RWPE1 (cell line): Measurements from ENCODE around the gene SLC7A8.

Source experiments
- CTCF ChIA-PET: fragments of 350-600 bp; sonication (Branson Sonifier 250); formaldehyde crosslinking; extraction: SDS; loops from one replicate; lab custom pipeline; 2021; lab: Yijun Ruan, JAX
- POLR2A ChIA-PET: fragments of 400-600 bp; formaldehyde crosslinking; extraction: SDS; loops from one replicate; lab custom pipeline; 2020; ENCODE audit warnings: antibody characterized with exemption; ENCODE audit not compliant: low non-redundant PET; lab: Yijun Ruan, JAX
- DNase-seq: peaks from one replicate; pipeline ENCODE4 v3.0.0; 2012; ENCODE audit warnings: low spot score
- H3K27ac ChIP-seq: fragments of 450-650 bp; 2 replicates; pipeline ENCODE4 v1.5.1; 2017
- CTCF ChIP-seq: fragments of 450-650 bp; conservative IDR thresholded peaks from 2 replicates; pipeline ENCODE4 v1.5.1; 2017; ENCODE audit warnings: low read depth, mild to moderate bottlenecking

The SLC7A8 gene

GRCh38 chr14:23120541-23121251, 62.8 kb downstream of the SLC7A8 start:
- TF ChIP-seq CTCF, result peak; percentile 99
- ChIA-PET CTCF (interaction anchor here (0.5 to 2.1 kb wide), 39 partner anchors 9 to 375 kb away, joined by 3 to 78 read pairs (median 5); partner anchors contain the start of genes ACIN1, C14orf119 and SLC7A8), POLR2A (no interaction called here)
- peak; percentile 82 for DNase-seq
- peak overlapping the region; percentile 53 for H3K27ac ChIP-seq

GRCh38 chr14:23119363-23120327, 63.8 kb downstream of the SLC7A8 start:
- POLR2A ChIA-PET, result no interaction called here
- no peak for DNase-seq
- CTCF ChIA-PET, result interaction anchor here (0.5 to 1.8 kb wide), 5 partner anchors 44 to 67 kb away, joined by 3 to 8 read pairs (median 3); partner anchors contain the start of gene SLC7A8
- H3K27ac ChIP-seq, result peak overlapping the region; percentile 22
- no peak for TF ChIP-seq CTCF

GRCh38 chr14:23118506-23119362, 64.7 kb downstream of the SLC7A8 start, which contains the start of gene CEBPE:
Gene CEBPE, minus strand, starts transcription at chr14:23119255. Its CDS starts 164 bp downstream, at chr14:23119091.
- no peak for TF ChIP-seq CTCF
- POLR2A ChIA-PET, result no interaction called here
- DNase-seq, result no peak
- peak within 1 kb of the TSS; percentile 22 for H3K27ac ChIP-seq
- CTCF ChIA-PET, result interaction anchor here (0.8 to 1.8 kb wide), 2 partner anchors 50 to 68 kb away, joined by 3 to 8 read pairs; no protein-coding TSS in a partner anchor

GRCh38 chr14:23117371-23118020, 66.0 kb downstream of the SLC7A8 start:
- DNase-seq, result no peak
- no peak overlapping the region for H3K27ac ChIP-seq
- CTCF ChIA-PET, result no interaction called here
- no peak for TF ChIP-seq CTCF
- POLR2A ChIA-PET, result no interaction called here

GRCh38 chr14:23115918-23116317, 67.5 kb downstream of the SLC7A8 start:
- no peak for TF ChIP-seq CTCF
- peak overlapping the region; percentile 76; the same call in 1 of the 2 replicates for H3K27ac ChIP-seq
- ChIA-PET POLR2A (no interaction called here), CTCF (interaction anchor here (0.8 to 1.0 kb wide), 2 partner anchors 38 to 71 kb away, joined by 4 read pairs; no protein-coding TSS in a partner anchor)
- DNase-seq, result no peak
